GM19328 (cell line): ENCODE data around the gene PIK3R6.

Experiments used
- ATAC-seq: cut with Tn5 transposase; IDR thresholded peaks from one replicate; pipeline ENCODE4 v1.9.1; 2021; ENCODE audit warnings: mild to moderate bottlenecking, moderate library complexity; ENCODE audit not compliant: unreplicated experiment

Gene PIK3R6

GRCh38 chr17:8800656-8801055 lies 66.8 kb downstream of the PIK3R6 start:
- no peak for ATAC-seq

- ATAC-seq, result no peak
Measured at GRCh38 chr17:8799570-8800212, 67.8 kb downstream of the PIK3R6 start.

- ATAC-seq, result no peak
Measured at GRCh38 chr17:8798846-8799569, 68.5 kb downstream of the PIK3R6 start, which contains the start of gene MFSD6L. TSS of gene MFSD6L (minus strand) at chr17:8799365. CDS start at chr17:8799120, 245 bp downstream.

GRCh38 chr17:8798176-8798845 lies 69.2 kb downstream of the PIK3R6 start:
- no peak for ATAC-seq

GRCh38 chr17:8797621-8798175 lies 69.8 kb downstream of the PIK3R6 start:
- no peak for ATAC-seq

GRCh38 chr17:8794636-8795035 lies 72.8 kb downstream of the PIK3R6 start:
- ATAC-seq, result no peak

GRCh38 chr17:8793649-8794048 lies 73.8 kb downstream of the PIK3R6 start:
- no peak for ATAC-seq

GRCh38 chr17:8792646-8793045 lies 74.8 kb downstream of the PIK3R6 start:
- ATAC-seq, result no peak

- no peak for ATAC-seq
Measured at GRCh38 chr17:8791910-8792270, 75.6 kb downstream of the PIK3R6 start.

GRCh38 chr17:8791248-8791909 lies 76.1 kb downstream of the PIK3R6 start:
- no peak for ATAC-seq

GRCh38 chr17:8789743-8790142 lies 77.7 kb downstream of the PIK3R6 start:
- no peak for ATAC-seq

- no peak for ATAC-seq
Measured at GRCh38 chr17:8788998-8789397, 78.5 kb downstream of the PIK3R6 start.

GRCh38 chr17:8785547-8786413 lies 81.7 kb downstream of the PIK3R6 start:
- no peak for ATAC-seq

- no peak for ATAC-seq
Measured at GRCh38 chr17:8782176-8782575, 85.3 kb downstream of the PIK3R6 start.

GRCh38 chr17:8781776-8782175 lies 85.7 kb downstream of the PIK3R6 start:
- ATAC-seq, result no peak

- ATAC-seq, result no peak
Measured at GRCh38 chr17:8776881-8777280, 90.6 kb downstream of the PIK3R6 start.

GRCh38 chr17:8776248-8776647 lies 91.2 kb downstream of the PIK3R6 start:
- ATAC-seq, result no peak

- ATAC-seq, result no peak
Measured at GRCh38 chr17:8766731-8767130, 100.7 kb downstream of the PIK3R6 start.

- ATAC-seq, result no peak
Measured at GRCh38 chr17:8762012-8762411, 105.5 kb downstream of the PIK3R6 start.

- no peak for ATAC-seq
Measured at GRCh38 chr17:8758137-8758596, 109.3 kb downstream of the PIK3R6 start, which contains the start of gene SPDYE4. TSS of gene SPDYE4 (minus strand) at chr17:8758546. CDS start at chr17:8758382, 164 bp downstream.
